B cell (primary cell): ENCODE measurements around the gene EFNA5.

Source experiments
- CTCF ChIP-seq: fragments of 200-600 bp; IDR thresholded peaks from one replicate; pipeline ENCODE4 v1.8.0; 2022; ENCODE audit warnings: antibody characterized with exemption, mild to moderate bottlenecking
- EZH2 ChIP-seq: IDR thresholded peaks from 2 replicates; pipeline ENCODE4 v1.6.1; 2012; ENCODE audit warnings: borderline replicate concordance, low read depth, mild to moderate bottlenecking, moderate library complexity, low read length; ENCODE audit not compliant: insufficient read depth, poor library complexity, severe bottlenecking

DNA sequence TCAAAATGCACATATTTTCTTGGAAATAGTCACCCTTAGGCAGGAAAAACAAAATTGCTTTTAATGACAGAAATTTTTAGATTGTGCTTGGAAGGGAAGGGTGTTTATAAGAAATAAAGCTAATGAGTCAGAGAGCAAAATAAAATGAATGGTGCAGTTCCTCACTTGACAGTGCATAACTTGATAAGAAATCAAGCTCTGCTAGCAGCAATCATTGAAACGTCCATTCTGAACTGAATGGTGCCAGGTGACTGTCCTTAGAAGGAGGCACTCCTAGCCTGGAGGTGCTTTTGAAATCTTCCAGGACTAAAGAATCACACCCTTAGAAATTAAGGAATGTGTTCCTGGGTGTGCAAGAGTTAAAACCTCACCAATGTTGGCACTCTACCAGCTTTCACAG, 202.5 kb downstream of the EFNA5 start:
- TF ChIP-seq CTCF (no peak), EZH2 (no peak)
